GM19351 (cell line): Measurements from ENCODE around the gene CCDC30.

Source experiments
- ATAC-seq: cut with Tn5 transposase; IDR thresholded peaks from one replicate; pipeline ENCODE4 v1.9.1; 2021; ENCODE audit warnings: mild to moderate bottlenecking, moderate library complexity; ENCODE audit not compliant: unreplicated experiment

The CCDC30 gene

DNA sequence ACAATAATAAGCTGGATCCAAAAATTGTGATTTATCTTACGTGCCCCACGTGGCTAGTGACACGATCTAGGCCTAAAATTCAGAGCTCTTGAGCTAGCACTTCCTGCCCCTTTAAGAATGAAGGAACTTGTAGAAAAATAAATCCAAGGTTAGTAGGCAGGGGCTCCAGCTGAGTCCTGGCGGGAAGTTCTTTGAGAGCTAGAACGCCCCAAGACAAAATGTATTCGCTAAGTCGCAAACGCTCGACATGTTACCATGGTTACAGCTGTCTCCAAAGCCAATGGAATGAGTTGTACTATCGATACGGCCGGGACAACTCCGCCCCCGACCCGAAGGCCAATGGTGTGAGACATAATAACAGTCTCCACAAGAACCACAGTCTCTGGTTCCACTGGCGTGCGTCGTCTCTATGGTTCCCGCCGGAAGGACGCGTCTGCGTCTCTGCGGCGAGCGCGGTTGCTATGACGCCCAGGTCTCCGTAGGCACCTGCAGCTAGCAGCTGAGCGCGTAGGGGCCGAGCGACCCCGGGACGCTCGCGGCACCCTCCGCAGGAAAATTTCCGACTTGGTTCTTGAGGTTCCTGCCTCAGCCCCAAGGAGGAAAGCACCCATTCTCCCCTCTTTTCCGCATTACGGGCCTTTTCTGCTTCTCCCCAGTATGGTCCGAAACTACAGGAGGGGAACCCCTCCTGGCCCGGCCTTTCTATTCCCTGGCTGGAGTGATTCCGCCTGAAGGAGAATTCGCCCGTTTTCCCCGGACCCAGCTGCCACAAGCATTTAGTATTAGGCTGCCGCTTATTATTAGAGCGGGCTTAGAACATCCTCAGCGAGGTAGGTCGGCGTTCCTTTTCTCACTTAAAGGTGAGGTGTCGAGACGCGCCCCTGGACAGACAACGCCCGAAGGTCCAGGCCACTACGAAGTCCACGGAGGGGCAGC lies at the start of gene CCDC30:
CCDC30 (plus strand) TSS at position 459 of the 936 bp plus-strand sequence. CDS start 17,266 bp downstream, outside the sequence.
- peak; percentile 99 for ATAC-seq

- no peak for ATAC-seq
Observed at GRCh38 chr1:42414551-42415496, 48.3 kb upstream of the CCDC30 start.

- no peak for ATAC-seq
Observed at GRCh38 chr1:42417166-42417565, 45.9 kb upstream of the CCDC30 start.

GRCh38 chr1:42418516-42418915 lies 44.6 kb upstream of the CCDC30 start:
- ATAC-seq = no peak

GRCh38 chr1:42419126-42419821 lies 43.8 kb upstream of the CCDC30 start:
- no peak for ATAC-seq

GRCh38 chr1:42420121-42420520 lies 43.0 kb upstream of the CCDC30 start:
- no peak for ATAC-seq

DNA sequence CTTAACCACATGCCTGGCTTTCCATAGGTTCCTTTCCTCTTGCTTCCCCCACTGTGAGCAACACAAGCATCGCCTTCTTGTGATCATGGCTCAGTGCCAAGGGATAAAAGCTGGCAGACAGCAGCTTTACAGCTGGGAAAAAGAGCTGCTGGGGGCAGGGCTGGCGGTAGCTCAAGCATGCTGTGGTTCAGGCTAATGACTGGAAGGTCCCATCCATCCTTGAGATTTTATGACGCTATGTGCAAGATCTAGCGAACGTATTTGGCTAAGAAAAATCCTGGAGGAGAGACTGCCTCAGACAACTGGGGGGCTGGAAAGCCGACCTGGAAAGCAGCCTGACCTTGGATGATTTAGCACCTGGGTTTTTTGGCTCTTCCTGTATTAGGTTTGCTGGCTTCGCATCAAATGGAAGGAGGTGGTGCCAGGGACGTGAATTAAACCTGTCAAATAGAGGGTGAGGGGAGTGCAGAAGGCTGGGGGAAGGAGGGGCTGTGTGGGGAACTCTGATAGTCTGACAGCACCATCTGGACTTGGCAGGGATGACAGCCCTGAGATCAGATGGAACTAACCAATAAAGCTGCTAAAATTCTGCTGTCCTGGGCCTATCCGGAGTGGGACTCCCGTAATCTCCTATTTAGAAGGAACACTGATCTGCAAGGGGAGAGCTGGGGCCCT lies 42.0 kb upstream of the CCDC30 start:
- ATAC-seq = no peak

GRCh38 chr1:42422737-42423136 lies 40.3 kb upstream of the CCDC30 start:
- ATAC-seq = no peak

GRCh38 chr1:42423681-42424080 lies 39.4 kb upstream of the CCDC30 start:
- ATAC-seq = no peak

DNA sequence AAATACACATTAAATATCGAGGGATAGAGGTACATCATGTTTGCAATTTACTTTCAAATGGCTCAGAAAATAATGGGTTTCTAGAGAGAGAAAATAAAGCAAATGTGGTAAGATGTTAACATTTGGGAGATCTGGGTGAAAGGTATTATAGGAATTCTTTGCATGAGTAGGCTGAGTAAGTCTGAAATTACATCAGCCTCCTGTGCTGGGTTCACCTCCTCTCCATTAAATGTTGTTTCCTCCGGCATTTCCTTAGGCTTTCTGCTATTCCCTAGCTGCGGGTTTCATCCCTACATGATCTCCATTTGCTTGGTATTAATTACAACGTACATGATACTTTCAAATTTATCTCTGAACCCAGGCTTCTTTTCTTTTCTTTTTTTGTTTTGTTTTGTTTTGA lies 38.9 kb upstream of the CCDC30 start:
- no peak for ATAC-seq

GRCh38 chr1:42427240-42427639 lies 35.8 kb upstream of the CCDC30 start:
- ATAC-seq = no peak

GRCh38 chr1:42429603-42430002 lies 33.5 kb upstream of the CCDC30 start:
- no peak for ATAC-seq

DNA sequence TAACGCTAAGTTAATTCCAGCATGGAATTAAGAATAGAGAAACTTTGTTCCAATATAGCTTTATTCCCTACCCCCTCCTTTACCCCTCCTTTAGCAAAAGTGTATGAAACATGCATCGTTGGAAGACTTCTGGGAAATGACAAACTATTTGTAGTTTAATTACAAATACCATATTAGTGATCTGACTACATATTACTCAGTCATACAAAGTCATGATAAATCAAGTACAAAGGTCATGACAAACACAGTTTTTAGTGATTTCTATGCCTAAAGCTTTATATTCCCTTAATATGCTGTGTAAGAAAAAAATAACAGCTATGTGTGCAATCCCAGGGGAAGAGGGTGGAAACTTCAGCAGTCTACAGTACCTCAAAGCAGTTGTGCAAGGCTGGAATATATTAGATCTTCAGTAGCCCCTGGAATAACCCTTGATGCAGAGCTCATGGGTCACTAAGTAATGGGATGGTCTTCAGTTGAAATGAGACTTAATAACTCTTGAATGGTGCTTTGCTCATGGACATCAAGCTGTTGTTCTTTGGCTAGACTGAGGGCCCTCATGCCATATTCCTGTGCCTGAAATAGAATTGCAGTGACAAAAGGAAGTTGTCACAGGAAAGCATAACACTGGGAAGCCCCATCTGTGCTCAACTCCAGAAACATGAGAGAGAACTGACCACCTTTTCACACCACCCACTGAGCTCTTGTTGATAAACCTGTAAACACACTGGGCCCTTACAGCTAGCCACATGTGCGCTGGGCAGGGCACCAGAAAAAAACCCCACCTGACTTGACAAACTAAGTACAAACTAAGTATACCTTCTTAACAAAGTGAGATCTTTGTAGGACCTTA lies 32.6 kb upstream of the CCDC30 start:
- no peak for ATAC-seq

GRCh38 chr1:42431514-42431913 lies 31.6 kb upstream of the CCDC30 start:
- no peak for ATAC-seq

- ATAC-seq = no peak
Observed at GRCh38 chr1:42432714-42433113, 30.4 kb upstream of the CCDC30 start.

GRCh38 chr1:42433369-42433768 lies 29.7 kb upstream of the CCDC30 start:
- ATAC-seq = no peak

DNA sequence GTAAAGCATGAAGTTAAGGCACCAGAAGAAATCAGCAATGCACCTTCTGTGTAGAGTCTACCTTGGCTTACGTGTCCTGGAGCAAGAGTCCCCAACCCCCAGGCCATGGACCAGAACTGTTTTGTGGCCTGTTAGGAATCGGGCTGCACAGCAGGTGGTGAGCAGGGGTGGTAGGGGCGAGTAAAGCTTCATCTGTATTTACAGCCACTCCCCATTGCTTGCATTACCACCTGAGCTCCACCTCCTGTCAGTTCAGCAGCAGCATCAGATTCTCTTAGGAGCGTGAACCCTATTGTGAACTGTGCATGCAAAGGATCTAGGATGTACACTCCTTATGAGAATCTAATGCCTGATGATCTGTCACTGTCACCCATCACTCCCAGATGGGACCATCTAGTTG lies 28.7 kb upstream of the CCDC30 start:
- no peak for ATAC-seq

DNA sequence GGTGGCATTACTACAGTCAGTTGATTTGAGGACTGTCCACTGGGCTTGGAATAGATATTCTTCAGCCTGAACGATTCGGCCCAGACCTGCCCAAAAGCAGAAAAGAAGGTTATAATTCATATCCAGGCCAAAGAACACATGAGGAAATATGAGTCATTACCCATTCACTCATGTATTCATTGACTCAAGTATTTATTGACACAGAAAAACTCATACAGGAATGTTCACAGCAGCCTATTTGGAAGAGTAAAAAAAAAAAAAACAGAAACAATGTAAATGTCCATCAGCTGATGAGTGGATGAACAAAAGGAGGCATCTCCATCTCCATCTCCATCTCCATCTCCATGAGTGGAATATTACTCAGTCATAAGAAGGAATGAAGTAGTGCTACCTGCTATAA lies 23.1 kb upstream of the CCDC30 start:
- ATAC-seq = no peak

DNA sequence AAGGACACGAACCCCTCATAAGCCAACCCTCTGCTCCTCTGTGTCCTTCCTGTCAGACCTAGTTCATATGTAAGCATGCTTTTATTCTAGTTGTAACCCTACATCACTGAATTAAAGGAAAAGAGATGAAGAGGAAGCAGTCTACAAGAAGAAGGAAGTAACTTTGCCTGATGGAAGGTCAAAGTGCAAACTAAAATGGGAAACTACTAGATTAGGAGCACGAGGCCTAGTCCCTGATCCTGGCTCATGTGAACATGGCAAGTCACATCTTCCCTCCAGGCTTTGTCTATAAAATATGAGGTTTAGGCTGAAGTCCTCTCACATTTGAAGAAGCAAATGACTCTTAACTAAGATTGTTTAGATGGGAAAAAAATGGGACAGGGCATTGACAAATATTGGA lies 20.4 kb upstream of the CCDC30 start:
- no peak for ATAC-seq

DNA sequence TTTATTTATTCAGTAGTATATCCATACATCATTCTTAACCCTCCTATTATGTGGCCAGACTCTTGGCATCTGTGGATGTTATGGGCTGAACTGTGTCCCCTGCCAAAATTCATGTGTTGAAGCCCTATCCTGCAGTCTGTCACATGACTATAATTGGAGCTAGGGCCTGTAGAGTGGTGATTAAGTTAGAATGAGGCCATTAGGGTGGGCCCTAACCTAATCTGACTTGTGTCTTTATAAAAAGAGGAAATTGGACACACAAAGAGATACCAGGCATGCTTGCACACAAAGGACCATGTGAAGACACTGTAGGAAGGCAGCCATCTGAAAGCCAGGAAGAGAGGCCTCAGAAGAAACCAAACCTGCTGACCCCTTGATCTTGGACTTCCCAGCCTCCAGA lies 13.8 kb upstream of the CCDC30 start:
- ATAC-seq = no peak
